ENCODE results near the gene PIRT. TPM values are rescaled to one million over a fixed set of nuclear protein-coding genes. Genes with fewer than 3 reads are reported as not detected.

PIRT gene
- total RNA-seq, 4 donors from 2014 or later = 0.35 to 2.0 (median 1.2) TPM

DNA sequence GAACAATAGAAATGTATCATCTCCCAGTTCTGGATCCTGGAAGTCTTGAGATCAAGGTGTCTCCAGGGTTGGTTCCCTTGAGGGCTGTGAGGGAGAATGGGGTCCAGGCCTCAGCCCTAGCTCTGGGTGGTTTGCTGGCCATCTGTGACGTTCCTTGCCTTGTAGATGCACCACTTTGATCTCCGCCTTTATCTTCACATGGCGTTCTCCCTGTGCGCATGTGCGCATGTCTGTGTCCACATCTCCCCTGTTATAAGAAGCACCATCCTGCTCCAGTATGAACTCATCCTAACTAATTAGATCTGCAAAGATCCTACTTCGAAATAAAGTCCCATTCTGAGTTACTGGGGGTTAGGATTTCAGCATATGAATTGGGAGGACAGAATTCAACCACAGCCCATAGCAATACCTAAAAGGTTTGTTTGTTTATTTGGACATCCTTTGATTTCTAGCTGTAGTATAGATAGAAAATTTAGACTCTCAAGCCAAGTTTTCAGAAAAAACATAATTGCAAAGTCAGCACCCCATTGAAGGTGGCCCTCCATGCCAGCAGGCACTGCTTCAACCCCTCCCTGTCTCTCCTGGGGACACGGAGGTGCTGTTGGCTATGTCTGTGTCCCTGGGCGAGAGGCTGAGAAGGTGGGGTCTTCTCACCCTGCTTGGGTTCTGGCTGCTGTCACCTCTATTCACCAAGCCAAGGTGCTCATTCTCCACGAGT is 31.2 kb downstream of the PIRT start:
- Histone ChIP-seq H3K27ac (no peak overlapping the region), H3K9me3 (no peaks in the 10 kb centered on the region), H3K36me3 (no peaks in the 10 kb centered on the region), H3K4me1 (peaks cover 0 to 10% (median 0%) of the 10 kb centered on the region in 4 donors), H3K27me3 (no peaks in the 10 kb centered on the region), H3K4me3 (no peak overlapping the region)
- no peak for DNase-seq
- no peak for TF ChIP-seq POLR2A (IDR thresholded peaks at IDR 0.05)
- TF ChIP-seq, protein P1, sequence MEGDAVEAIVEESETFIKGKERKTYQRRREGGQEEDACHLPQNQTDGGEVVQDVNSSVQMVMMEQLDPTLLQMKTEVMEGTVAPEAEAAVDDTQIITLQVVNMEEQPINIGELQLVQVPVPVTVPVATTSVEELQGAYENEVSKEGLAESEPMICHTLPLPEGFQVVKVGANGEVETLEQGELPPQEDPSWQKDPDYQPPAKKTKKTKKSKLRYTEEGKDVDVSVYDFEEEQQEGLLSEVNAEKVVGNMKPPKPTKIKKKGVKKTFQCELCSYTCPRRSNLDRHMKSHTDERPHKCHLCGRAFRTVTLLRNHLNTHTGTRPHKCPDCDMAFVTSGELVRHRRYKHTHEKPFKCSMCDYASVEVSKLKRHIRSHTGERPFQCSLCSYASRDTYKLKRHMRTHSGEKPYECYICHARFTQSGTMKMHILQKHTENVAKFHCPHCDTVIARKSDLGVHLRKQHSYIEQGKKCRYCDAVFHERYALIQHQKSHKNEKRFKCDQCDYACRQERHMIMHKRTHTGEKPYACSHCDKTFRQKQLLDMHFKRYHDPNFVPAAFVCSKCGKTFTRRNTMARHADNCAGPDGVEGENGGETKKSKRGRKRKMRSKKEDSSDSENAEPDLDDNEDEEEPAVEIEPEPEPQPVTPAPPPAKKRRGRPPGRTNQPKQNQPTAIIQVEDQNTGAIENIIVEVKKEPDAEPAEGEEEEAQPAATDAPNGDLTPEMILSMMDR (IDR thresholded peaks at IDR 0.05) = no peak

DNA sequence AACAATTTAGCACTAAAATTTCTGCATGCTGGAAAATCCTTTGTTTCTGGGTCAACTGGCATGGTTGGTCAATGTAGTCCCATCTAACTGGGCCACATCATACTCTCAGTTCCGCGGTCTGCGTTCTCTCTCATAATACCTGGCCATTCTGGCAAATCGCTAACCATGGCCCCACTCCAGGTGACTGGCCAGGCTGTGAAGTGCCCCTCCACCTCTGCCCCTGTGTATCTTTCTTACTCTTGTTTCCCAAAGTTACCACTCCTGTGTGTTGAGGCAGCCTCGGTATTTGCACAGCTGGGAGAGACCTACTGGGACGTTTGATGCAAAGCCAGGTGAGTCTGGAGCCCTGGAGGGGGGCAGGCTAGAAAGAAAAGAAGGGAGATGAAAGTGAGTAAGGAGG is 32.0 kb downstream of the PIRT start:
- no peaks in the 10 kb centered on the region for H3K36me3 ChIP-seq
- DNase-seq = peak in 1 of 3 donors; percentile 32
- H3K4me3 ChIP-seq = no peak overlapping the region
- peaks cover 0 to 10% (median 0%) of the 10 kb centered on the region in 4 donors for H3K4me1 ChIP-seq
- no peaks in the 10 kb centered on the region for H3K9me3 ChIP-seq
- no peaks in the 10 kb centered on the region for H3K27me3 ChIP-seq
- no peak overlapping the region for H3K27ac ChIP-seq
- TF ChIP-seq, protein P1 (IDR thresholded peaks at IDR 0.05) = no peak
- TF ChIP-seq POLR2A (IDR thresholded peaks at IDR 0.05) = no peak

DNA sequence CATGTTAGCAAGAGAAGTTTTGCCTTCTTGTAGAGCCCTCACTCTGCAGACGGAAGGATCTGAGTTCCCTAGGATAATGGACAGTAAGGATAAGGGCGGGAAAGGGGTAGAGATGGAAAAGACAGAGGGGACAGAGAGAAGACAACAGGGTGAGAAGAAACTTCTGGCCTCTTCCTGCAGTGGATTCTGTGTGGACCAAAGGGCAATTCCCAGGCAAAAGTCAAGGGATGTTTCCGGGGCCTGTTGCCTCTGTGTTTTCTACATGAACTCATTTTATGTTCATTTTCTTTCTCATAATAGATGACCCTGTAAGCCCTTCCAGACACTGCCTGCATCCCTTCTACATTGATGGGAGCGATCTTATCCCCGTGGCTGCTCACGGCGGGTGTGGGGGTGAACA is 33.3 kb downstream of the PIRT start:
- peak in 1 of 3 donors; percentile 52 for DNase-seq
- H3K27ac ChIP-seq = peak overlapping the region in 3 of 4 donors; percentile 82 to 97 (median 94)
- no peaks in the 10 kb centered on the region for H3K27me3 ChIP-seq
- H3K4me3 ChIP-seq = peak overlapping the region in 2 of 4 donors; percentile 58 to 69
- TF ChIP-seq, protein P1 (IDR thresholded peaks at IDR 0.05) = no peak
- TF ChIP-seq POLR2A (IDR thresholded peaks at IDR 0.05) = no peak
- no peaks in the 10 kb centered on the region for H3K9me3 ChIP-seq
- H3K36me3 ChIP-seq = no peaks in the 10 kb centered on the region
- peaks cover 0 to 10% (median under 1%) of the 10 kb centered on the region in 4 donors for H3K4me1 ChIP-seq

DNA sequence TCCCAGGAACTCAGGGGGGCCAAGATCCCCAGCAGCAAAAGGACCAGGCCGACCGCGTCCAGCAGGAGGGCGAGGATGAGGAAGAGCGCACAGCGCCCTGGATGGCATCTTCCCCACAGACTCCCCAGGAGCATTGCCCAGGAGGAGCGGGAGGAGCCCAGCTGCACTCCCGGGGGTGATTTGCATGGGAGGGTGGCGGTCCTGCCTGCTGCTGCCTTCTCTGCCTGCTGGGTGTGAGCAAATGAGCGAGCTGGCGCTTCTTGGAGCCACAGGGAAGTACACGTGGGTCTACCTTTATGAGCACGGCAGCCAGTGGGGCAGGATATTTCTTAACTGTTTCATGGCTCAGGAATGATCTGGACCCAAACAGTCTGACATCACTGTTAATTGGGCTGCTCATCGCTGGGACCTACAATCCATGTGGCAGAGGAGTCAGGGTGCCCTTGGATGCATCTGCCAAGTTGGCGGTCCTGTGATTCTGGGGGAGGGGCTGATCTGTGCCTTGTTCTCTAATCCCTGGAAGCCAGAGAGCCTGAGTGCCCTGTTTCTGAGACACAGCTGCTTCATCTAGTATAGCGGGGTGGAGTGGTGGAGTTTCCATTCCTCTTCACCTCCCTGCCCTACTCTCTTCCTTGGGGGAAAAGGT is 33.9 kb downstream of the PIRT start, which contains the start of gene TMEM238L:
TSS of gene TMEM238L (minus strand) at position 270 of the 646 bp plus-strand sequence. CDS start at position 134, 136 bp downstream.
- DNase-seq = peak in 2 of 3 donors; percentile 86 to 89
- TF ChIP-seq, protein P1 (IDR thresholded peaks at IDR 0.05) = peak in 1 of 6 experiments; percentile 2
- peak; percentile 89 to 98 for TF ChIP-seq POLR2A (IDR thresholded peaks at IDR 0.05)
- no peaks in the 10 kb centered on the region for H3K36me3 ChIP-seq
- no peaks in the 10 kb centered on the region for H3K9me3 ChIP-seq
- no peaks in the 10 kb centered on the region for H3K27me3 ChIP-seq
- peaks cover 0 to 16% (median 4%) of the 10 kb centered on the region in 4 donors for H3K4me1 ChIP-seq
- peak within 1 kb of the TSS in 3 of 4 donors; percentile 25 to 69 (median 58) for H3K4me3 ChIP-seq
- H3K27ac ChIP-seq = peak within 1 kb of the TSS in 3 of 4 donors; percentile 82 to 97 (median 94)

DNA sequence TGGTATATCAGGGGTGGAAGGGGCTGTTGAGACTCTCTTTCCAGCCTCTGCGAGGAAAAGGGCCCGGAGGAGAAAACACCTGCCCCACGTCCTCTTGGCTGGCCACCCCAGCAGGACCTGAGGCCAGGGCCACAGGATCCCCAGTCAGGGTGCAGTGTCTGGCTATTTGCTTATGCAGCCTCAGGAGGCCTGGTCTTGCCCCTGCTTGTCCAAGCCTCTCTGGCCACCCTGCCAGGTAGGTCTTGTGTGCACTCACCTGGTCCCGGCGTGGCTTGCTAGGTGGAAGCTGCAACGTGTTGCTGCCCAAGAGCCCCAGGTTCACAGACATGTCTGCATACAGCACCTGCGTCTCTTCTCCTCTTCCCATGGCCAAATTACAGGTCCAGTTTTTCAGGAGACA is 34.5 kb downstream of the PIRT start:
- Histone ChIP-seq H3K4me3 (peak overlapping the region in 3 of 4 donors; percentile 25 to 69 (median 58)), H3K4me1 (peaks cover 0 to 22% (median 8%) of the 10 kb centered on the region in 4 donors), H3K9me3 (no peaks in the 10 kb centered on the region), H3K36me3 (no peaks in the 10 kb centered on the region), H3K27me3 (no peaks in the 10 kb centered on the region), H3K27ac (peak overlapping the region in 3 of 4 donors; percentile 82 to 97 (median 94))
- no peak for TF ChIP-seq POLR2A (IDR thresholded peaks at IDR 0.05)
- TF ChIP-seq, protein P1 (IDR thresholded peaks at IDR 0.05) = no peak
- peak in 2 of 3 donors; percentile 51 to 63 for DNase-seq
